Inflammatory macrophage treated with lipopolysaccharide for 4 hours (primary cell): ENCODE data around the gene PFN3.

Experiments
- DNase-seq: peaks from one replicate; pipeline ENCODE4 v3.0.0-alpha.2; 2020

Gene PFN3

GRCh38 chr5:177359451-177359851 is 41.0 kb downstream of the PFN3 start:
- DNase-seq, result no peak

- no peak for DNase-seq
Measured at GRCh38 chr5:177358370-177358819, 42.1 kb downstream of the PFN3 start.

- peak; percentile 88 for DNase-seq
Measured at GRCh38 chr5:177357459-177358351, 42.8 kb downstream of the PFN3 start, which contains the start of gene RGS14. TSS of gene RGS14 (plus strand) at chr5:177357924. CDS start at chr5:177358025, 101 bp downstream.

- DNase-seq, result no peak
Measured at GRCh38 chr5:177357146-177357458, 43.4 kb downstream of the PFN3 start.

- DNase-seq, result no peak
Measured at GRCh38 chr5:177356746-177357145, 43.7 kb downstream of the PFN3 start.

GRCh38 chr5:177355868-177356168 is 44.6 kb downstream of the PFN3 start:
- peak; percentile 43 for DNase-seq

GRCh38 chr5:177355162-177355867 is 45.1 kb downstream of the PFN3 start:
- no peak for DNase-seq

- peak; percentile 75 for DNase-seq
Measured at GRCh38 chr5:177354711-177355110, 45.8 kb downstream of the PFN3 start.

- DNase-seq, result no peak
Measured at GRCh38 chr5:177354256-177354655, 46.2 kb downstream of the PFN3 start.

GRCh38 chr5:177353093-177353492 is 47.4 kb downstream of the PFN3 start:
- peak; percentile 57 for DNase-seq

- DNase-seq, result peak; percentile 96
Measured at GRCh38 chr5:177351392-177352329, 48.8 kb downstream of the PFN3 start, which contains the start of gene LMAN2. TSS of gene LMAN2 (minus strand) at chr5:177351668. CDS start at chr5:177351647, 21 bp downstream.

- no peak for DNase-seq
Measured at GRCh38 chr5:177350776-177351391, 49.6 kb downstream of the PFN3 start.
